GM23338 (cell line): ENCODE measurements around the gene IL6R.

Source experiments
- EZH2 ChIP-seq: fragments of 200-600 bp; sonication (generic); IDR thresholded peaks from one replicate; pipeline ENCODE4 v1.8.0; 2017; ENCODE audit warnings: antibody characterized with exemption, mild to moderate bottlenecking, low read depth; ENCODE audit not compliant: unreplicated experiment
- EZH2phosphoT487 ChIP-seq: fragments of 200-600 bp; sonication (generic); IDR thresholded peaks from one replicate; pipeline ENCODE4 v1.8.1; 2018; ENCODE audit warnings: antibody characterized with exemption; ENCODE audit not compliant: unreplicated experiment
- NANOG ChIP-seq: IDR thresholded peaks from 2 replicates; pipeline ENCODE4 v1.6.1; 2016; ENCODE audit warnings: antibody characterized with exemption, borderline replicate concordance
- POLR2AphosphoS5 ChIP-seq: IDR thresholded peaks from 2 replicates; pipeline ENCODE4 v1.6.1; 2016; ENCODE audit warnings: antibody characterized with exemption, low read depth
- TF ChIP-seq, protein P1 (sequence below), 2 experiments: fragments of 200-600 bp in 1 of 2; sonication (generic) in 1 of 2; conservative IDR thresholded peaks; 2 replicates each; pipeline versions ENCODE4 v1.5.1 to v1.6.1; 2016 to 2017; ENCODE audit warnings: antibody characterized with exemption in 2 of 2, low read depth in 2 of 2, mild to moderate bottlenecking in 2 of 2, moderate library complexity in 1 of 2

DNA sequence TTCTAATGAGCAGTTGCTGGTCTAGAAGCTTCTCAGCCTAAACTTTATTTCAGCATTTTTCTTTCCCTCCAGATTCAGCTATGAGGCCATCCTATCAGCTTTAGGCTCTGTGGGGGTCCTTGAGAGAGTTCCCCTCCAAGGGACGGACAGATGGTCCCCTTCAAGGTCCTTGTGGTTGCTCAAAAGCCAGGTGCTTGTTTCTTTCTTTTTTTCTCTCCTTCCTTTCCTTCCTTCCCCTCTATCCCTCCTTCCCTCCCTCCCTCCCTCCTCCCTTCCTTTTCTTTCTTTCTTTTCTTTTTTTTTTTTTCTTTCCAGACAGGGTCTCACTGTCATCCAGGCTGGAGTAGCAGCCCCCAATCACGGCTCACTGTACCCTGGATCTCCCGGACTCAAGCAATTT is 1.2 kb upstream of the IL6R start:
- no peak for TF ChIP-seq EZH2phosphoT487
- TF ChIP-seq, protein P1, sequence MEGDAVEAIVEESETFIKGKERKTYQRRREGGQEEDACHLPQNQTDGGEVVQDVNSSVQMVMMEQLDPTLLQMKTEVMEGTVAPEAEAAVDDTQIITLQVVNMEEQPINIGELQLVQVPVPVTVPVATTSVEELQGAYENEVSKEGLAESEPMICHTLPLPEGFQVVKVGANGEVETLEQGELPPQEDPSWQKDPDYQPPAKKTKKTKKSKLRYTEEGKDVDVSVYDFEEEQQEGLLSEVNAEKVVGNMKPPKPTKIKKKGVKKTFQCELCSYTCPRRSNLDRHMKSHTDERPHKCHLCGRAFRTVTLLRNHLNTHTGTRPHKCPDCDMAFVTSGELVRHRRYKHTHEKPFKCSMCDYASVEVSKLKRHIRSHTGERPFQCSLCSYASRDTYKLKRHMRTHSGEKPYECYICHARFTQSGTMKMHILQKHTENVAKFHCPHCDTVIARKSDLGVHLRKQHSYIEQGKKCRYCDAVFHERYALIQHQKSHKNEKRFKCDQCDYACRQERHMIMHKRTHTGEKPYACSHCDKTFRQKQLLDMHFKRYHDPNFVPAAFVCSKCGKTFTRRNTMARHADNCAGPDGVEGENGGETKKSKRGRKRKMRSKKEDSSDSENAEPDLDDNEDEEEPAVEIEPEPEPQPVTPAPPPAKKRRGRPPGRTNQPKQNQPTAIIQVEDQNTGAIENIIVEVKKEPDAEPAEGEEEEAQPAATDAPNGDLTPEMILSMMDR (conservative IDR thresholded peaks at IDR 0.05; ENCODE audit: low read depth in 2 of 2), result no peak
- no peak for TF ChIP-seq NANOG
- no peak for TF ChIP-seq EZH2
- TF ChIP-seq POLR2AphosphoS5, result no peak
